Liver (tissue), 3 donors: ENCODE measurements around the gene NRF1.

Experiments
- FOXA1 ChIP-seq: IDR thresholded peaks from 2 replicates; pipeline ENCODE4 v1.6.1; 2016; ENCODE audit warnings: antibody characterized with exemption
- TAF1 ChIP-seq: conservative IDR thresholded peaks from 2 replicates; pipeline ENCODE4 v1.6.1; 2016; ENCODE audit warnings: antibody characterized with exemption, mild to moderate bottlenecking
- TF ChIP-seq, protein P1 (sequence below): fragments of 150-350 bp; IDR thresholded peaks from 2 replicates; pipeline ENCODE4 v1.5.1; 2017; ENCODE audit warnings: improper control_type of control experiment, low read depth, low read length; ENCODE audit not compliant: missing input control
- donor health status: healthy.
- donor health status: healthy.

DNA sequence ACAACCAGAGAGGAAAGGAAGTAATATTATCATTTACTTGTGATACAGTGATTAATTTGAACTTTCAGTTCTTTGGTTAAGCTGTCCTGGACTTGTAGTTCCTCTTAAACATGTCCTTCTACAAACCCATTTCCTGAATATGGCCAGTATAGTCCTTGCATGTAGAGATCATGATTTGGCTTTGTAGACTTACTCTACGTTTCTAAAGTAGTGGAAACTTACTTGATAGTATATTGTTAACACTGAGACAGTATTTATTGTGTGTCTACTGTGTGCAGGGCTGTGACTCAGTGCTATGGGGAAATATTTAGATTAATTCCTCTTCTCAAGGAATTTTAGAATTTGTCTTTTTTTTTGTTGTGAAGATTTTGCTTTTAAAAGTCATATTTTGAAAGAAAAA lies 109.5 kb downstream of the NRF1 start:
- TF ChIP-seq TAF1 (no peak), FOXA1 (no peak)
- TF ChIP-seq, protein P1, sequence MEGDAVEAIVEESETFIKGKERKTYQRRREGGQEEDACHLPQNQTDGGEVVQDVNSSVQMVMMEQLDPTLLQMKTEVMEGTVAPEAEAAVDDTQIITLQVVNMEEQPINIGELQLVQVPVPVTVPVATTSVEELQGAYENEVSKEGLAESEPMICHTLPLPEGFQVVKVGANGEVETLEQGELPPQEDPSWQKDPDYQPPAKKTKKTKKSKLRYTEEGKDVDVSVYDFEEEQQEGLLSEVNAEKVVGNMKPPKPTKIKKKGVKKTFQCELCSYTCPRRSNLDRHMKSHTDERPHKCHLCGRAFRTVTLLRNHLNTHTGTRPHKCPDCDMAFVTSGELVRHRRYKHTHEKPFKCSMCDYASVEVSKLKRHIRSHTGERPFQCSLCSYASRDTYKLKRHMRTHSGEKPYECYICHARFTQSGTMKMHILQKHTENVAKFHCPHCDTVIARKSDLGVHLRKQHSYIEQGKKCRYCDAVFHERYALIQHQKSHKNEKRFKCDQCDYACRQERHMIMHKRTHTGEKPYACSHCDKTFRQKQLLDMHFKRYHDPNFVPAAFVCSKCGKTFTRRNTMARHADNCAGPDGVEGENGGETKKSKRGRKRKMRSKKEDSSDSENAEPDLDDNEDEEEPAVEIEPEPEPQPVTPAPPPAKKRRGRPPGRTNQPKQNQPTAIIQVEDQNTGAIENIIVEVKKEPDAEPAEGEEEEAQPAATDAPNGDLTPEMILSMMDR = no peak
